DMS53 (cell line): ENCODE results near the gene ADGRA1.

Experiments used
- DNase-seq: peaks from one replicate; lab custom pipeline; 2025; lab: John Stamatoyannopoulos, UW

Gene ADGRA1

GRCh38 chr10:133094866-133095265, 7.1 kb downstream of the ADGRA1 start:
- no peak for DNase-seq

DNA sequence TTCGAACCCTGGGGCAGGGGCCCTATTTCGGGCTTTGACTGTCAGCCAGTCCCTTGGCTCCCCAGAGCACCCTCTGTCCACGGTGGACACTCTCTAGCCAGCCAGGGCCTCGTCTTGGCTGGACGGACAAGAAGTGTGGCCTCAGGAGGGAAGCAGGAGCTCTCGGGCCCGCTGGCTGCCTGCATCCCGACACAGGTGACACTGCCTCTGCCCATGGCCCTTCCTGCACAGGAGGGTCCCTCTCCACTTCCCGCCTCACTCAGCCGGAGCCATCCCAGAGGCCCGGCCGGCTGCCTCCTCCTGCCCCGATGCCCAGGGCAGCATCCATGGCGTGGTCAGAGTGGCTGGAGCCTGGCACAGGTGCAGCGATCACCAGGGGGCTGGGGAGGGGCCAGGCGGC, 7.9 kb downstream of the ADGRA1 start:
- no peak for DNase-seq

GRCh38 chr10:133096616-133097269, 9.0 kb downstream of the ADGRA1 start:
- no peak for DNase-seq

DNA sequence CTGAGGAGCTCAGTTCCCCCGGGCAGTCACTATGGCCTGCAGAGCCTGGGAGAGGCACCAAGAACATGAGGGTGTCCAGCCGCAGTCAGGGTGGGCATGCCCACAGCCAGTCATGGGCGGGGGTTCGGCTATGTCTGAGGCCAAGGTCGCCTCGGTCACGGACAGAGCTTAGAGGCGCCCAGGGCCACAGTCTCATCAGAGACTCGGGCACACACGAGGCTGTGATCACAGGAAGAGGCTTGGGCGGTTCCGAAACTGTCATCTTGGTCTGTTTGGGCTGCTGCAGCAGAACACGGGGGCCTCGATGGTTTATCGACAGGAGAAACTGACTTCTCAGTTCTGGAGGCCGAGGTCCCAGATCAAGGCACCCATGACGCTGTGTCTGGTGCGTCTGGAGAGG, 9.7 kb downstream of the ADGRA1 start:
- DNase-seq: no peak

- no peak for DNase-seq
These were observed 10.2 kb downstream of the ADGRA1 start for GRCh38 chr10:133097961-133098360.

DNA sequence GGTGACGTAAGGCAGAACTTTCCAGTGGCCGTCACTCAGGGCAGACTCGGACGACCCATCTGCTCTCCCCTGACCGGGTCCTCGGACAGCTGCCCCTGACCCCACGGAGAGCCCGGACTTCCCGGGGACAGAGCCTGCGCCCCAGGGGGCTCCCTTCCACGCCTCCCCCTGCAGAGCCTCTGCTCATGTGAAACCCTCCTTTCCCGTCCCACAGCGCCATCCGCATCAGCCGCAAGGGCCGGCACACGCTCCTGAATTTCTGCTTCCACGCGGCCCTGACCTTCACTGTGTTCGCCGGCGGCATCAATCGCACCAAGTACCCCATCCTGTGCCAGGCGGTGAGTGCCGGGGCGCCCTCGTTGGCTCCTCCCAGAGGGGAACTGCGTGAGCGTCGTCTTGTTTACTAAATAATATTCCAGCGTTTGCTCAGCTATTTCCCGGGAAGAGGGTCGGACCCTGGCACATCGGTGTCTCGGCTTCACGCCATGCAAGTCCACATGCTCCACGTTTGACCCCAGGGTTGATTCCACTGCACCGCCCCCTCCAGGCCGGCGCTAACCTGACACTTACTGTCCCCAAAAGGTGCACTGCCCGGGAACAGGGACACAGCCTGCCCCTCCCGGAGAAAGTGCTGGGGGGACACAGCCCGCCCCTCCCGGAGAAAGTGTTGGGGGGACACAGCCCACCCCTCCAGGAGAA, 10.9 kb downstream of the ADGRA1 start:
- DNase-seq: no peak

- DNase-seq: no peak
These were observed 11.8 kb downstream of the ADGRA1 start for GRCh38 chr10:133099571-133099970.

- DNase-seq: no peak
These were observed 12.5 kb downstream of the ADGRA1 start for GRCh38 chr10:133100186-133100585.

- DNase-seq: peak; percentile 17
These were observed 13.1 kb downstream of the ADGRA1 start for GRCh38 chr10:133100706-133101415.

- no peak for DNase-seq
These were observed 13.7 kb downstream of the ADGRA1 start for GRCh38 chr10:133101416-133101810.

- no peak for DNase-seq
These were observed 14.8 kb downstream of the ADGRA1 start for GRCh38 chr10:133102415-133103095.

DNA sequence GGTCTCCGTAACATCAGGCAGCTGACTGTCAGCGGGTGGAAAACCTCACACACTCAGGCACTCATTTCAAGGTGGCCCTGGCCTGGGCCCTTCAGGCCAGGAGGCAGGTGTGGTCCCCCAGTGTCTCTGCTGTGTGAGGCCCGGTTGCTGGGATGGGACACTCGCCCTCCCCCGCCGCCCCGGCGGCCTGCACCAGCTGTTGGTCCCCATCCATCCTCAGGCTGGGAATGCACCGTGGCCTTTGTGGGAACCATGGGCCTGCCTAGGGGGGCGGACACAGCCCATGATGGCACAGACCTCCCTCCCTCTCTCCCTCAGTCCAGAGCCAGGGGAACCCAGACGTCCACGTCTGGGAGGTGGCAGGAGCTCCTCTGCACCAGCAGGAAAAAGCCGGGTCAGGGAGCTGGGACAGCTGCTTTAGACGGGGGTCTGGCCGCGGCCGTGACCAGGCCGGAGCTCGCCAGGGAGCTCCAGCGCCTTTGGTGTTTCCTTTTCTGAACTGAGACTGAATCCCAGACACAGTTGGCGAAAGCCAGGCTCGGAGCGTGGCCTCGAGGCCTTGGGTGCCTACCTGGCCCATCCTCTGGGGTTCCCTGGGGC, 15.7 kb downstream of the ADGRA1 start:
- DNase-seq: no peak

- no peak for DNase-seq
These were observed 16.6 kb downstream of the ADGRA1 start for GRCh38 chr10:133104068-133104962.

DNA sequence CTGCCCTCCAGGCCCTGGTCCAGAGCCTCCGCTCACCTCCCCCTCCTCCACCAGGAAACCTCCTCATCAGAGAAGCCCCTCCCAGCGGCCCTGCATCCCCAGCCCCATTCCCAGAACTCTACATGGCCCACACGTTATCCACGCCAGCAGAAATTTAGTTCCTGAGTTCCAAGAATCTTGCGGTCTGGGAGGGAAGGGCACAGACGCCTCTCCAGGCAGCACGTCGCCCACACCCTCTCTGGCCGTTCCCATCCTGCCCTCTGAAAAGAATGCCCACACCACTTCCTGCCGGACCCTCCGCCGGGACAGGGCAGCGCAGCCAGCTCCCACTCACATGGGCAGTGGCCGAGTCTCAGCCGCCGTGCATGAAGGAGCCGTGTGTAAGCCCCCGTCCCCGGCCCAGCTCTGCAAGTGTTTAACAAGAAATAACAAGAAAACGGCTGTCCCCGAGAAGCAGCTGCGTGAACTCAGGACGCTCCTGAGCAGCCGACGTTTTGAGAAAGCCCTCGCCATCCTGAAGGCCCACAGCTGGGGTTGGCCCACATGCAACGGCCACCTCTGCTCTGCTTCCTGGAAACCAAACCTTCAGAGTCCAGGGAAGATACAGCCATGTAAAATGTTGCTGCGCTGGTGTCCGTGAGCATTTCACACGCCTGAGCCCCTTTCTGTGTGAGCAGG, 17.4 kb downstream of the ADGRA1 start:
- no peak for DNase-seq

GRCh38 chr10:133105686-133106390, 18.1 kb downstream of the ADGRA1 start:
- DNase-seq: no peak

DNA sequence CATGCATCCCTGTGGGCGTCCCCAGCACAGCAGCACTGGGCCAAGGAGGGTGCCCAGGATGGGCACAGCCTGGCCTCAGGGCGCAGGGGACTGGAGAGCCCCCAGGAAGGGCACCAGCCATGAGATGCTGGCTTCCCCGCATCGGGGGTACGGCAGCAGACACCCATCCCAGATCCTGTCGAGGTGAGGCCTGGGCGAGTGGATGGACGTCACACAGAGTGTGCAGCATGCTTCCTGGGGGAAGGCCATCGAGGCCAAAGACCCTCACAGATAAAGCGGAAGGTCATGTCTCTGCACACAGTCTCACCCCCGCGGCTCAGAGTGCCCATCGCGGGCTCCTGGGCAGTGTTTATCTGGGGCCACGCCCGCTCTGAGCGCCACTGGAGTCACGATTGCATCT, 18.8 kb downstream of the ADGRA1 start:
- DNase-seq: no peak

GRCh38 chr10:133107442-133107841, 19.7 kb downstream of the ADGRA1 start:
- no peak for DNase-seq

DNA sequence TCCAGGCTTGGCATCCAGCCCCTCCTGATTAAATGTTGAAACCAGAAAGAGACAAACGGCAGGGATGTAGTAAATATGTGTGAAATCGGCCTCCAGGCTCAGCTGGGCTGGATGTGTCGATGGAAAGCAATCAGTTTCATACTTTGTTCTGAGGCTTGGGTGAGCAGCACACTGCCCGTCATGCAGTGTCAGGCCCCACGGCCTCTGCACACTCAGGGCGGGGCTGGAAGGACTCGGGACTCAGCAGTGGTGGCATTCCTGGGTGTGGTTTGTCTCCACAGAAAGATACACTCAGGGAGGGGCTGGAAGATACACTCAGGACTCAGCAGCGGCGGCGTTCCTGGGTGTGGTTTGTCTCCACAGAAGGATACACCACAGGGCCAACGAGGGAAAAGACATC, 22.0 kb downstream of the ADGRA1 start:
- no peak for DNase-seq

DNA sequence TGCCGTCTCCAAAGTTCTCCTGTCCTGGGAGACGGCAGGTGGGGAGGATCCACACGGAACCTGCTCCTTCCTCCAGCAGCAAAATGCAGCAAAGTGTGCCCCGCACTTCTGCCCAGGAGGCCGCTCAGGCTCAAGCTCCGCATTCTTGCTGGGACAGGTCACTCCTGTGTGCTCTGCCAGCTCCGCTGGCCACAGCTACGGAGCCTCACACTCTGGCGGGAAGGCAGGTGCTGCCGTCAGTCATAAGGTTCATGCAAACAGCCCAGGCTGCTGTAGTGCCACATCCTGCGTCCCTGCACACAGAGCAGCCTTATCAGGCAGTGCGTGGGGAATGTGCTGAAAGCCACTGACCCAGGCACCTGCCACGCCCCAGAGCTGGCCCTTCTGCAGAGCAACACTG, 22.4 kb downstream of the ADGRA1 start:
- peak; percentile 26 for DNase-seq
